ENCODE data around the gene SIRT4. TPM values are rescaled to one million over a fixed set of nuclear protein-coding genes. Genes with fewer than 3 reads are reported as not detected.

SIRT4 gene
- total and polyA plus RNA-seq, 2 of the 8 experiments (the other 6 are each of a cell fraction or from before 2014, with no cell fraction given) = 3.8 to 4.1 TPM

DNA sequence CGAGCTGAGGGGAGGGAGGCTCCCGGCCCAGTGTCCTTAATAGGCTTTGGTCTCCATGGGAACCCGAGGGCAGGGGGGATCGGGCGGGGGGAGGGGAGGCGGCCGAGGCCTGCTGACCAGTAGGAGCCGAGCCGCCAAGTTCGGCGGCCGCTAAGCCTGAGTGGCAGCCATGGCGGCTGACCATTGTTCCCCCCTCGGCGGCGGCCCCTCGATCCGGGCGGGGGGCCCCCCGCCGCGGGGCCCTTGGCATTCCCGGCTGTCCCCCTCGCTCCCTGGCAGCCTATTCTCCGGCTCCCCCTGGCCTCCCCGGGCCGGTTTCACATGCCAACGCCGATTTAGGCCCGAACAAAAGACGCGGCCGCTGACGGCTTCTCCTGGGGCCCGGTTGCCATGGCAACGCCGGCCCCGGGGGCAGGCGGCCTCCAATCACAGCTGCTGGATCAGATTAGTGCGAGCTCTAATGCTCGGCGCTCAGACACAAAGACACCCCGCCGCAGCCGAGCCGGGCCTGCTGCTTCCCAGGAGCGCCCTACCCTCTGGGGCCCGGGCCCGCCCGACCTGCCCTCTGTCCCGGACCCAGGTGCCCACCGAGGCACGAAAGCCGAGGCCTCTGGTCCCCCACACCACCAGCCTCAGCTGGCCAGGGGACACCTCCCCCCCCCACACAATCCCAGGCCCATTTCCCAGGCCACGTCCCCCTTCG is 59.5 kb downstream of the SIRT4 start (continued):
- TF ChIP-seq ASH2L (IDR thresholded peaks at IDR 0.05; ENCODE audit: low read length) = no peak
- TF ChIP-seq TBP (IDR thresholded peaks at IDR 0.05; ENCODE audit: low read depth, low read length) = peak; percentile 72
- TF ChIP-seq KDM4A (IDR thresholded peaks at IDR 0.05; ENCODE audit: low read depth, low read length, severe bottlenecking) = no peak
- no peak for TF ChIP-seq FOSL1 (IDR thresholded peaks at IDR 0.05; ENCODE audit: insufficient read depth, low read depth, low read length)
- TF ChIP-seq SIN3A (conservative IDR thresholded peaks at IDR 0.05 in 1 of 2, IDR thresholded peaks at IDR 0.05 in 1 of 2; ENCODE audit: low read depth in 1 of 2, low read length in 2 of 2) = peak in 1 of 2 experiments; percentile 93; a peak in 2 of 4 replicates
- TF ChIP-seq BRCA1 (IDR thresholded peaks at IDR 0.05; ENCODE audit: low read depth, low read length) = no peak
- no peak for TF ChIP-seq SIX5 (IDR thresholded peaks at IDR 0.05; ENCODE audit: low read depth, low read length)
- TF ChIP-seq GABPA (IDR thresholded peaks at IDR 0.05; ENCODE audit: borderline replicate concordance, insufficient read depth, low read length) = no peak; the same call in 1 of the 2 replicates
- TF ChIP-seq TAF1 (IDR thresholded peaks at IDR 0.05; ENCODE audit: low read depth, low read length) = peak; percentile 53; the same call in 1 of the 2 replicates
- TF ChIP-seq SUZ12 (IDR thresholded peaks at IDR 0.05; ENCODE audit: low read length) = no peak
- TF ChIP-seq BACH1 (IDR thresholded peaks at IDR 0.05; ENCODE audit: low read length) = no peak
- no peak for TF ChIP-seq NRF1 (IDR thresholded peaks at IDR 0.05; ENCODE audit: low read depth, low read length)
- no peak for TF ChIP-seq CHD1 (IDR thresholded peaks at IDR 0.05; ENCODE audit: low read depth, low read length)
- TF ChIP-seq ZNF274 (IDR thresholded peaks at IDR 0.05; ENCODE audit: borderline replicate concordance, extremely low read depth, low read length) = no peak
- TF ChIP-seq CTBP2 (IDR thresholded peaks at IDR 0.05; ENCODE audit: borderline replicate concordance, insufficient read depth, insufficient read length, low read length) = no peak
- no peak for TF ChIP-seq HDAC6 (IDR thresholded peaks at IDR 0.05; ENCODE audit: low read depth, low read length)
- no peak; the same call in 1 of the 2 replicates for TF ChIP-seq MAX (IDR thresholded peaks at IDR 0.05)
- TF ChIP-seq HDAC2 (IDR thresholded peaks at IDR 0.05; ENCODE audit: borderline replicate concordance in 1 of 2, low read depth in 2 of 2, low read length in 2 of 2) = peak in 1 of 2 experiments; percentile 57; a peak in 1 of 4 replicates
- TF ChIP-seq JUND (IDR thresholded peaks at IDR 0.05; ENCODE audit: low read length) = 0 out of 2 replicates have a peak, but pooled peaks have one; percentile 15
- no peak for TF ChIP-seq KDM5A (IDR thresholded peaks at IDR 0.05; ENCODE audit: low read length)
- peak in 1 of 2 experiments; percentile 57; a peak in 1 of 3 replicates for TF ChIP-seq EP300 (IDR thresholded peaks at IDR 0.05; ENCODE audit: borderline replicate concordance in 1 of 2, low read depth in 2 of 2, low read length in 2 of 2)
- no peak for TF ChIP-seq RXRA (IDR thresholded peaks at IDR 0.05; ENCODE audit: insufficient read depth, low read depth, low read length)
- TF ChIP-seq RNF2 (IDR thresholded peaks at IDR 0.05; ENCODE audit: borderline replicate concordance, low read depth, low read length, missing control alignments, poor library complexity, severe bottlenecking) = no peak

All from H1 (cell line).